K562 (cell line): ENCODE measurements around the gene CCR6. TPM values are rescaled to one million over a fixed set of nuclear protein-coding genes. Genes with fewer than 3 reads are reported as not detected.

Experiments
- ATAC-seq: fragments of 200-7000 bp; cut with Tn5 transposase; 3 replicates; pipeline ENCODE4 v1.9.1; 2020; ENCODE audit warnings: moderate library complexity
- BruUV-seq: library from RNA; stranded (reverse); fragments of 400-500 nt; replicated peaks from 2 replicates; lab custom pipeline; 2021; lab: Mats Ljungman, UMichigan
- CTCF ChIA-PET: fragments of 300-600 bp; formaldehyde crosslinking; extraction: SDS; loops from one replicate; lab custom pipeline; 2021; ENCODE audit warnings: low intra/inter-chr PET ratio; lab: Yijun Ruan, JAX
- POLR2A ChIA-PET: fragments of 300-600, 350-650 bp; sonication (Branson Sonifier 250); formaldehyde crosslinking; extraction: SDS; loops from one replicate; lab custom pipeline; 2021; ENCODE audit warnings: antibody characterized with exemption, inconsistent platforms; lab: Yijun Ruan, JAX
- DNase-seq, 4 experiments: peaks; one replicate each; pipeline versions ENCODE4 v3.0.0 to v3.0.0-alpha.2; 2011 to 2018; ENCODE audit warnings: low spot score in 3 of 4, mixed read lengths in 3 of 4; ENCODE audit errors: extremely low read depth in 1 of 4
- FAIRE-seq: peaks from 2 replicates; lab custom pipeline; 2011; peaks lifted over from hg19 to GRCh38; lab: Jason Lieb, UNC
- H2AFZ ChIP-seq: 2 replicates; pipeline ENCODE4 v1.6.0; 2011; ENCODE audit warnings: low read depth, low read length, control low read depth, inconsistent platforms
- H3K27ac ChIP-seq: fragments of 200-600 bp; 3 replicates; pipeline ENCODE4 v1.8.0; 2011; ENCODE audit warnings: low read depth, mild to moderate bottlenecking, control low read depth, inconsistent platforms, low read length, moderate library complexity, mixed read lengths; ENCODE audit errors: extremely low read depth
- H3K27me3 ChIP-seq, 2 experiments: fragments of 300-600 bp in 1 of 2; 2 replicates in 1 of 2; 3 replicates in 1 of 2; pipeline versions ENCODE4 v1.6.0 to v1.8.0; 2011; ENCODE audit warnings: inconsistent platforms in 2 of 2, low read length in 2 of 2, mild to moderate bottlenecking in 1 of 2, mixed read lengths in 1 of 2, moderate library complexity in 1 of 2; ENCODE audit not compliant: control insufficient read depth in 2 of 2, insufficient read depth in 2 of 2
- H3K36me3 ChIP-seq: fragments of 300-600 bp; 3 replicates; pipeline ENCODE4 v1.8.0; 2011; ENCODE audit warnings: mild to moderate bottlenecking, low read length, inconsistent platforms; ENCODE audit not compliant: control insufficient read depth, insufficient read depth
- H3K4me1 ChIP-seq, 2 experiments: fragments of 200-600 bp in 1 of 2; replicated peaks in 1 of 2; 2 replicates in 1 of 2; 3 replicates in 1 of 2; pipeline versions ENCODE4 v1.5.1 to v1.8.0; 2011; ENCODE audit warnings: inconsistent platforms in 2 of 2, low read length in 2 of 2, mild to moderate bottlenecking in 1 of 2, mixed read lengths in 1 of 2, moderate library complexity in 1 of 2; ENCODE audit not compliant: control insufficient read depth in 2 of 2, insufficient read depth in 2 of 2
- H3K4me2 ChIP-seq: 2 replicates; pipeline ENCODE4 v1.6.1; 2011; ENCODE audit warnings: low read length, control low read depth, inconsistent platforms, mixed read lengths; ENCODE audit not compliant: insufficient read depth
- H3K4me3 ChIP-seq: fragments of 200-600 bp; sonication (generic), shearing (Covaris generic); 2 replicates; pipeline ENCODE4 v1.5.1; 2016; ENCODE audit warnings: control low read depth, inconsistent platforms
- H3K79me2 ChIP-seq: fragments of 200-600 bp; 3 replicates; pipeline ENCODE4 v1.8.0; 2011; ENCODE audit warnings: low read length, inconsistent platforms; ENCODE audit not compliant: control insufficient read depth, insufficient read depth
- H3K9ac ChIP-seq, 2 experiments: 2 replicates each; pipeline versions ENCODE4 v1.6.0 to v1.6.1; 2011; ENCODE audit warnings: low read depth in 2 of 2, low read length in 2 of 2, control low read depth in 1 of 2, inconsistent platforms in 1 of 2, mild to moderate bottlenecking in 1 of 2, mixed read lengths in 1 of 2; ENCODE audit not compliant: insufficient read depth in 1 of 2
- H3K9me1 ChIP-seq: one replicate; pipeline ENCODE4 v1.6.0; 2011; ENCODE audit warnings: inconsistent platforms, mild to moderate bottlenecking, low read length, moderate library complexity; ENCODE audit not compliant: control insufficient read depth, insufficient read depth
- H3K9me3 ChIP-seq: replicated peaks from 2 replicates; pipeline ENCODE4 v1.5.1; 2011; ENCODE audit warnings: low read depth, low read length, inconsistent platforms; ENCODE audit not compliant: control insufficient read depth, insufficient read depth
- H4K20me1 ChIP-seq: replicated peaks from 2 replicates; pipeline ENCODE4 v1.6.1; 2011; ENCODE audit warnings: low read length, inconsistent platforms, mixed read lengths; ENCODE audit not compliant: control insufficient read depth, insufficient read depth
- NR2C2 ChIP-seq, 2 experiments: fragments of 200-800 bp in 1 of 2; sonication (Bioruptor generic) in 1 of 2; sonication (generic) in 1 of 2; formaldehyde crosslinking in 1 of 2; IDR thresholded peaks; 2 replicates each; pipeline versions ENCODE4 v1.6.1 to v1.8.0; 2016 to 2022; ENCODE audit warnings: mild to moderate bottlenecking in 1 of 2, missing compliant biosample characterization in 1 of 2, missing genetic modification characterization in 1 of 2, missing genetic modification reagents in 1 of 2
- ZEB2 ChIP-seq: fragments of 450-650 bp; IDR thresholded peaks from 2 replicates; pipeline ENCODE4 v1.6.1; 2016
- WGBS: fragments of 100-300 bp; shearing (Covaris generic); methylation state at CpG from one replicate; pipeline ENCODE4 v1.1.6; 2016; ENCODE audit warnings: low coverage, mixed read lengths; ENCODE audit not compliant: insufficient coverage; ENCODE audit errors: missing lambda C conversion rate; 5-methylcytosine and 5-hydroxymethylcytosine counted together
- in situ Hi-C: fragments of 300-500 bp; cut with MboI; formaldehyde crosslinking; loops from 4 replicates; pipeline ENCODE4 v1.15.0; 2018; ENCODE audit warnings: inconsistent platforms, mixed read lengths
- intact Hi-C: fragments of 100-400 bp; cut with micrococcal nuclease; formaldehyde crosslinking; loops from 2 replicates; pipeline ENCODE4 v1.14.2; 2022
- polyA plus RNA-seq, 8 experiments: library from polyadenylated mRNA; depleted of rRNA in 4 of 8; stranded (reverse) in 5 of 8; unstranded in 3 of 8; fragments of >200 nt; fragmentation: Nextera tagmentation in 2 of 8; fragmentation: Illumina TruSeq in 1 of 8; extraction: Ambion mirVana in 2 of 8; extraction: Trizol in 1 of 8; gene quantifications; 2 replicates each; pipeline versions ENCODE4 v1.2.1 to v1.2.3, GENCODE V29; 2011 to 2014; ENCODE audit warnings: inconsistent platforms in 1 of 8, missing spikeins in 1 of 8
- total RNA-seq, 7 experiments: library from RNA; depleted of rRNA in 6 of 7; stranded (reverse); fragments of >200 nt in 6 of 7; fragmentation: Illumina TruSeq in 2 of 7; extraction: Trizol in 2 of 7; gene quantifications; 2 replicates each; pipeline versions ENCODE4 v1.2.1 to v1.2.3, GENCODE V29; 2011 to 2021; ENCODE audit warnings: low replicate concordance in 1 of 7
- TF ChIP-seq, protein P1 (sequence below): sonication (generic); formaldehyde crosslinking; IDR thresholded peaks from 2 replicates; pipeline ENCODE4 v1.8.1; 2023; ENCODE audit warnings: mild to moderate bottlenecking, missing genetic modification reagents

The CCR6 gene
- total and polyA plus RNA-seq, 9 of the 15 experiments (the other 6 are each of a cell fraction or from before 2014, with no cell fraction given): not detected

DNA sequence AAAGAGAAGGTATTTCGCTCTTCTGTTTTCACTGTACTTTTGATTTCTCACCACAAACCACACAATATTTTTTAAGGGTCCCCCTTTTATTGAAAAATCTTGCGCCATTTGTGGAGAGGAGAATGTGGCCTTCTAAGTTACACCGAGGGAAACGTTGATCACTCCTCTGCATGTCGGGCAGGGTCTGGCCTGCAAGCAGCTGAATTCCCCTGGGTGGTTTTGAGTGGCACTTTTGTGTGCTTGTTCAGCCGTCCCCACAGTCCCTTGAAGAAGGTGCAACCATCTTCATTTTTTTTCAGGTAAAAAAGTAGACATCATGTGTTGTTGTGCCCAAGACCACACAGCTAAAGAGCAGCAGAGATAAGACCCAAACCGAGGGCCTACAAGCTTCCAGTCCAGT is 28.8 kb downstream of the CCR6 start:
- under 1% methylated on average over 7 of the region's 7 CpGs for WGBS
- ATAC-seq: no peak
- no peak for FAIRE-seq

More for the DNA sequence above, 28.8 kb downstream of the CCR6 start:
- ChIA-PET CTCF (no interaction called here), POLR2A (no interaction called here)
- Histone ChIP-seq H3K4me3 (no peak overlapping the region), H3K36me3 (no peaks in the 10 kb centered on the region), H3K27ac (no peak overlapping the region), H4K20me1 (no peaks in the 10 kb centered on the region; the same call in none of the 2 replicates), H3K79me2 (no peaks in the 10 kb centered on the region), H3K9ac (no peak overlapping the region), H3K9me3 (no peaks in the 10 kb centered on the region), H3K9me1 (no peaks in the 10 kb centered on the region), H2AFZ (no peak overlapping the region), H3K4me2 (no peak overlapping the region), H3K4me1 (no peaks in the 10 kb centered on the region), H3K27me3 (peaks cover 62 to 81% of the 10 kb centered on the region in 2 experiments)
- DNase-seq: no peak
- in situ Hi-C loops (no loop called here), intact Hi-C loops (no loop called here)
- BruUV-seq: no TSS peak
- TF ChIP-seq NR2C2 (CRISPR knock-in tag; IDR thresholded peaks at IDR 0.05): no peak
- no peak for TF ChIP-seq NR2C2 (tag; IDR thresholded peaks at IDR 0.05)
- no peak for TF ChIP-seq ZEB2
- TF ChIP-seq, protein P1, sequence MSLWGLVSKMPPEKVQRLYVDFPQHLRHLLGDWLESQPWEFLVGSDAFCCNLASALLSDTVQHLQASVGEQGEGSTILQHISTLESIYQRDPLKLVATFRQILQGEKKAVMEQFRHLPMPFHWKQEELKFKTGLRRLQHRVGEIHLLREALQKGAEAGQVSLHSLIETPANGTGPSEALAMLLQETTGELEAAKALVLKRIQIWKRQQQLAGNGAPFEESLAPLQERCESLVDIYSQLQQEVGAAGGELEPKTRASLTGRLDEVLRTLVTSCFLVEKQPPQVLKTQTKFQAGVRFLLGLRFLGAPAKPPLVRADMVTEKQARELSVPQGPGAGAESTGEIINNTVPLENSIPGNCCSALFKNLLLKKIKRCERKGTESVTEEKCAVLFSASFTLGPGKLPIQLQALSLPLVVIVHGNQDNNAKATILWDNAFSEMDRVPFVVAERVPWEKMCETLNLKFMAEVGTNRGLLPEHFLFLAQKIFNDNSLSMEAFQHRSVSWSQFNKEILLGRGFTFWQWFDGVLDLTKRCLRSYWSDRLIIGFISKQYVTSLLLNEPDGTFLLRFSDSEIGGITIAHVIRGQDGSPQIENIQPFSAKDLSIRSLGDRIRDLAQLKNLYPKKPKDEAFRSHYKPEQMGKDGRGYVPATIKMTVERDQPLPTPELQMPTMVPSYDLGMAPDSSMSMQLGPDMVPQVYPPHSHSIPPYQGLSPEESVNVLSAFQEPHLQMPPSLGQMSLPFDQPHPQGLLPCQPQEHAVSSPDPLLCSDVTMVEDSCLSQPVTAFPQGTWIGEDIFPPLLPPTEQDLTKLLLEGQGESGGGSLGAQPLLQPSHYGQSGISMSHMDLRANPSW (CRISPR knock-in tag): no peak
